HG03196 (cell line): ENCODE data around the gene HLA-DRA.

ENCODE experiments used
- ATAC-seq: cut with Tn5 transposase; IDR thresholded peaks from one replicate; pipeline ENCODE4 v1.9.1; 2021; ENCODE audit not compliant: unreplicated experiment

Gene HLA-DRA

GRCh38 chr6:32439602-32440214 lies at the start of gene HLA-DRA:
HLA-DRA (plus strand) TSS chr6:32439887; CDS start chr6:32439951, 64 bp downstream.
- peak; percentile 66 for ATAC-seq

GRCh38 chr6:32391505-32391904 lies 48.2 kb upstream of the HLA-DRA start:
- no peak for ATAC-seq

DNA sequence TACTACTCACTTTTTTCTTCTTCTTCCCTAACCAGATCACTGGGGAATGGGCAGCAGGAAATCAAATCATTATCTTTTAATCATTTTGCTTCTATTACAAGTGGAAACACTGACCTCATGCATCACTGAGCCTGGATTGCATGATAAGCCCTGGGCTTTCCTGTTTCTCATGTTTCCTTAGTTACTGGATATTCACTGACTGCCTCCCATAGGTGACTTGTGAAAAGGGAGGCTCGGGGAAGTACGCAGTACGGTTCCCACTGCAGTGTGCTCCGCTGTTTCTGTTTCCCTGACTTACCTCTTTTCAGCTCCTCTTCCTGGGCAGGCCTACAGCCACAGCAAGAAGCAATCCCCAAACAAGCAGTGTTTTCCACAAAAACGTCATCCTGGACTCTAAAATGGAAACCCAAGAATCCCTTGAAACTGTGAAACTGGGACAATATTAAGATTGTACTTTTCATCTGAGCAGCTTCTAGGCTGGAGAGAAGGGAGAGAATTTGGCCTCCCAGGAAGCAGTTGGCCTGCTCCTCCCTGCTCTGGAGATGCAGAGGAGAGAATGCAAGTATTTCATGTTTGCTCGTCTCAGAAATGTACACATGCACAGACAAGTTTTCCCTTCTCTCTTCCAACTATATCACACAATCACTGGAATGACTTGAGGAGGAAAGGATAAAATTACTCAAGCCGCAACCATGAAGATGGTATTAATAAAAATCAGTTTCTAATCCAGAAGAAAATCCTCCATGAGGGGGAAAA lies 45.8 kb upstream of the HLA-DRA start:
- no peak for ATAC-seq

DNA sequence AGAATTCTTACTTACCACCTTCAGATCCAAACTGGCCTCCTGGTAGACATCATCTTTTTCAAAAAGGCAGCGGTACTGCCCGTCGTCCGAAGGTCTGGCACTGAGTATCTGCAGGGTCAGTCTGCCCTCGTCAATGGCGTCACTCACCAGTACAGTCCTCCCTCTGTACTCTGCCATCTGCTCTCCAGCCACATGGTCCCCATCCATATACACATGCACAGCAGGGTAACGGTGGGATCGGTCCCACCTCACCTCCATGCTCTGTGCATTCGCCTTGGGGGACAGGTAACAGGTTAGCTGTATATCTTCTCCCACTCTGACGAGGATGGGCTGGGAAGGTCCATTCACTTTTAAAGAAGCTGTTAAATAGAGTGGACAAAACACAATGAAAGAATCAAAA lies 43.7 kb upstream of the HLA-DRA start:
- no peak for ATAC-seq

- ATAC-seq, result peak; percentile 73
Measured at GRCh38 chr6:32397252-32397920, 42.3 kb upstream of the HLA-DRA start.

DNA sequence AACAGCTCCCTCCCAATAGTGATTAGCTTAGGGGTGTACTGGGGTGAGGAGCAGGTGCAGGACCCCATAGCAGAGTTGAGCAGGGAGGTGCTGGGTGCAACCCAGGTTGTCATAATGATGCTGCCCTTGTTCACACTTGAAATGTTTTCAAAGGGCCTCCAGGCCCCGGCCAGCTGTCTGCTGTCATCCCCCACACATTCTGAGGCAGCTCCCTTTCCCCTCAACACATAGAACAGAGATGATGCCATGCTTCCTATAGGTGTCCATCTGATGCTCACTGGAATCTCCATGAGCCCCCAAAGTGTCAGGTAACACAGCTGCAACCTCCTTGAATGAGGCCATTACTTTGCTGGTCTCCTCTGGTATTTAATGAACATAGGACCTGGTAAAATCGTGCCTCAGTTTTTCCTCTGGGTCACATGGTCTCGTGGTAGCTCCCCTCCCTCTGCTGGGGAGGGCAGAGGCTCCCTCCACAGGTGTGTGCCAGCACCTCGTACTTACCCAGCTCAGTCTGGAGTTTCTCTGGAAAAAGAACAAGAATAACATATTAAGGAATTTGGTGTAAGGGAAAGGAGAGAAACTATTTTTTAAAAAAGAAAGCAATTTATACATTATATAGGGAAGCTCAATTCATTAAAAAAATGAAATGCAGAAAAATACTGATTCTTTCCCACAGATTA lies 38.3 kb upstream of the HLA-DRA start:
- ATAC-seq, result no peak

- ATAC-seq, result no peak
Measured at GRCh38 chr6:32402812-32403211, 36.9 kb upstream of the HLA-DRA start.

- no peak for ATAC-seq
Measured at GRCh38 chr6:32405656-32406055, 34.0 kb upstream of the HLA-DRA start.

DNA sequence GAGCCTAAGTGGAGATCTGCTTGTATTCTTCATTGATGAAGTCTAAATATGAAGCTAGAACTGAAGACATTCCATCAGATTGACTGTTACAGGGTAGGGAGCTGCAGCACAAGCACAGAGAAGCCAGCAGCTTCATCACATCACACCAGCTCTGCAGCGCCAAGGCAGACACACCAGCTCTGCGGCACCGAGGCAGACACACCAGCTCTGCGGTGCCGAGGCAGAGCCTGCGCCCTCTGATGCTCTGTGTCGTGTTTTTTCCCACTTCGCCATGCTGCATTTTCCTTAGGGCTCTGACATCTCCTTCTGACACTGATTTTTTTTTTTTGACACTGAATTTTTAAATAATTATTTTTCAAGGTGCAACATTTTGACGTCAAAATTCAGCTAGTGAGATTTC lies 33.5 kb upstream of the HLA-DRA start:
- no peak for ATAC-seq

- ATAC-seq, result no peak
Measured at GRCh38 chr6:32406857-32407256, 32.8 kb upstream of the HLA-DRA start, which contains the start of gene BTNL2. BTNL2 (minus strand) TSS chr6:32407181; CDS start chr6:32407123, 58 bp downstream.

DNA sequence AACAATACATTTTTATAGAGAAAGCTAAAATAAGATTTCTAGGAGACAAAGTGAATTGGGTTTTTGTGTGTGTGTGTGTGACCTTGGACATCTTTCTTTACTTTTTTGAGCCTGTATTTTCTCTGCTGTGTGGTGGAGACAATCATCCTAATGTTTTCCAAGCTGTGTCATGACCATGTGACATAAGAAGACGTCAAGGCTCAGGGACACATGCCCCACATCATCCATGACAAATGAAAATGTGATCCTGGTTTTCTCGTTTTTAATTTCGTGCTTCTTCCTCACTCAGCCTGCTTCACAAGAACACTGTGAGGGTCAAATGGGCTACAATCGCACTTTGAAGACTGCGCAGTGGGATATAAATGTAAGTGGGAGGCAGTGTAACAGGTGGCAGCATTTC lies 28.8 kb upstream of the HLA-DRA start:
- no peak for ATAC-seq

- no peak for ATAC-seq
Measured at GRCh38 chr6:32411566-32412327, 27.9 kb upstream of the HLA-DRA start.

DNA sequence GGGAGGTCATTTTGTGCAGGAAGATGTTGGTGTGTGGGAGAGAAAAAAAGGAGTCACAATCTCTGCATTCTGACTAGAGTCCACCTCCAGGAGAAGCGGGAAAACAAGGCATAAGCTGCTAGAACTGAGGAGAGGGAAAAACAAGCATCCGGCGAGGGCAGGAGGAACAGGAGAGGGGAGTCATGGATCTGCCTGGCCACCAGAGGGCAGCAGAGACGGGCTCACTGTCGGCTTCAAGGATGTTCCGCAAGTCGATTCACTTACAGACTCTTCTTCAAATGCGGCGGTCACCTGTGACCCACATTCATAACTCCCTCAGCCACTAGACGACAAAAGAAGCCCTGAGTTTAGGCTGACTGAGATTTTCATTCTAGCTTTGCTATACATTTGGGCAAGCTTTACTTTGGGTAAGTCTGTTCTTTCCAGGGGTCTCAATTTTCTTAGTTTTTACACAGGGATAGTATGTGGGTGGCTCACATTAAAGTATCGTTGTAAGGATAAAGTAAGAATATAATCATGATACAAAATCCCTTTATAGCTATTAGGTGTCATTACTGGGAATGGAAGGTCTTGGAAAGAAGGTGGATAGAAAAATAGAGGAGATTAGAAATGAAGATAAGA lies 26.1 kb upstream of the HLA-DRA start:
- peak; percentile 70 for ATAC-seq

- ATAC-seq, result peak; percentile 50
Measured at GRCh38 chr6:32415521-32416019, 24.1 kb upstream of the HLA-DRA start.

- ATAC-seq, result no peak
Measured at GRCh38 chr6:32416036-32416435, 23.7 kb upstream of the HLA-DRA start.

GRCh38 chr6:32424589-32425300 lies 14.9 kb upstream of the HLA-DRA start:
- ATAC-seq, result no peak

GRCh38 chr6:32426338-32426737 lies 13.3 kb upstream of the HLA-DRA start:
- ATAC-seq, result no peak

DNA sequence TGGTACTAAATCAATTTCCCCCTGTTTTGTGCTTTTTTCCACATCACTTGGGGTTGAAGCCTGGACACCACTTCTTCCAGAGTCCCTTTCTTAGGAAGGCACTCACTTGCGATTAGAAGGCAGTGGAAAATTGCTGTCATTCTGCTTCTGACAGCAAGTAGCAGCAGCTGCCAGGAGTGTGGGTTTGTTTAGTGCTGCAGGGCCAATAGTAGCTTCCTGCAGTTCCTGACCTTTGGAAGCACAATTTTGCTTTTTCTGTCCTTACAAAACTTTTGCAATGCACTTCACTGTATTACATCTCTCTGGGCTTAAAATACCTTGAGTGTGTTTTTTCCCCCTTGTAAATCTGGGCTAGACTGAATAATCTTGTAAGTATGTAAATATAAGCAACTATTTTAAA lies 12.5 kb upstream of the HLA-DRA start:
- no peak for ATAC-seq

DNA sequence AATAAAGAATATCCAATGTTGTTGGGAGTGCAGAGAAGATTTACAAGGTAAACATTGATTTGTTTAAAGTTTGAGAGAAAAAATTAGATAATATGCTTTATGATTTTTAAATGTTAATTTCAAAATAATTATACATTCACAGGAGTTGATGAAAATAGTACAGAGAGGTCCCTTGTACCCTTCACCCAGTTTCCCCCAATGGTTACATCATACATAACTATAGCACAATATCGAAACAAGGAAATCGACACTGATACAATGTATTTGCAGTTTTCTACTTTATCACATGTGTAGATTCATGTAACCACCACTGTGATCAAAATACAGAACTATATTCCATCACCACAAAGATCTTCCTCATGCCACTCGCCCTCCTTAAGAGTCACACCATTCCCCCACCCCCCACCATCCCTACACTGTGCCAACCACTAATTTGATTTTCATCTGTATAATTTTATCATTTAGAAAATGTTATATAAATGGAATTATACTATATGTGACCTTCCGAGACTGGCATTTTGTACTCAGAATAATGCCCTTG lies 11.7 kb upstream of the HLA-DRA start:
- no peak for ATAC-seq
